IMR-90 (cell line): Measurements from ENCODE around the gene ST7. TPM values are rescaled to one million over a fixed set of nuclear protein-coding genes. Genes with fewer than 3 reads are reported as not detected.

Experiments
- ATAC-seq: fragments of 200-7000 bp; cut with Tn5 transposase; 2 replicates; pipeline ENCODE4 v1.9.1; 2020; ENCODE audit warnings: low read depth, mild to moderate bottlenecking, moderate library complexity
- BruUV-seq: library from RNA; stranded (reverse); fragments of 400-500 nt; replicated peaks from 2 replicates; lab custom pipeline; 2021; lab: Mats Ljungman, UMichigan
- CTCF ChIA-PET: fragments of 300-600 bp; formaldehyde crosslinking; extraction: SDS; loops from one replicate; lab custom pipeline; 2021; ENCODE audit warnings: antibody characterized with exemption; lab: Yijun Ruan, JAX
- POLR2A ChIA-PET: fragments of 300-600 bp; sonication (Branson Sonifier 250); formaldehyde crosslinking; loops from one replicate; lab custom pipeline; 2022; ENCODE audit warnings: antibody characterized with exemption; ENCODE audit not compliant: unreplicated experiment; lab: Charles Lee
- DNase-seq: peaks from one replicate; pipeline ENCODE4 v3.0.0; 2013
- H2AFZ ChIP-seq: replicated peaks from 2 replicates; pipeline ENCODE3; 2013; ENCODE audit warnings: low read length, mild to moderate bottlenecking; ENCODE audit not compliant: poor library complexity
- H2AK5ac ChIP-seq: 2 replicates; pipeline ENCODE4 v1.6.1; 2013; ENCODE audit warnings: low read depth, low read length, inconsistent platforms
- H2AK9ac ChIP-seq: replicated peaks from 2 replicates; pipeline ENCODE3; 2013; ENCODE audit warnings: mild to moderate bottlenecking, low read depth, low read length, moderate library complexity; ENCODE audit not compliant: poor library complexity
- H2BK120ac ChIP-seq: 2 replicates; pipeline ENCODE4 v1.6.1; 2013; ENCODE audit warnings: low read depth, low read length, inconsistent platforms
- H2BK15ac ChIP-seq: 3 replicates; pipeline ENCODE4 v1.6.1; 2013; ENCODE audit warnings: low read depth, low read length, inconsistent platforms
- H2BK20ac ChIP-seq: 2 replicates; pipeline ENCODE4 v1.6.1; 2013; ENCODE audit warnings: low read depth, mild to moderate bottlenecking, inconsistent platforms, low read length, moderate library complexity
- H2BK5ac ChIP-seq: 2 replicates; pipeline ENCODE4 v1.6.1; 2013; ENCODE audit warnings: mild to moderate bottlenecking, low read depth, low read length, inconsistent platforms; ENCODE audit not compliant: poor library complexity, severe bottlenecking
- H3K14ac ChIP-seq: replicated peaks from 2 replicates; pipeline ENCODE4 v1.6.1; 2013; ENCODE audit warnings: low read depth, low read length, inconsistent platforms
- H3K18ac ChIP-seq: 2 replicates; pipeline ENCODE4 v1.6.1; 2013; ENCODE audit warnings: low read depth, low read length, control low read depth
- H3K23ac ChIP-seq: 2 replicates; pipeline ENCODE4 v1.6.1; 2013; ENCODE audit warnings: low read depth, low read length, inconsistent platforms
- H3K27ac ChIP-seq: 2 replicates; pipeline ENCODE4 v1.5.1; 2013; ENCODE audit warnings: mild to moderate bottlenecking, control low read depth, low read length; ENCODE audit not compliant: insufficient read depth
- H3K27me3 ChIP-seq: 2 replicates; pipeline ENCODE4 v1.6.1; 2013; ENCODE audit warnings: low read length; ENCODE audit not compliant: control insufficient read depth, insufficient read depth
- H3K36me3 ChIP-seq: 2 replicates; pipeline ENCODE4 v1.6.1; 2013; ENCODE audit warnings: low read length, mixed read lengths; ENCODE audit not compliant: control insufficient read depth, insufficient read depth
- H3K4ac ChIP-seq: 2 replicates; pipeline ENCODE4 v1.6.1; 2013; ENCODE audit warnings: low read depth, low read length, inconsistent platforms
- H3K4me1 ChIP-seq: 2 replicates; pipeline ENCODE4 v1.6.1; 2013; ENCODE audit warnings: low read length, mixed read lengths; ENCODE audit not compliant: control insufficient read depth, insufficient read depth
- H3K4me2 ChIP-seq: 2 replicates; pipeline ENCODE4 v1.6.1; 2013; ENCODE audit warnings: low read depth, mild to moderate bottlenecking, control low read depth, low read length, moderate library complexity
- H3K4me3 ChIP-seq: 2 replicates; pipeline ENCODE4 v1.5.1; 2013; ENCODE audit warnings: low read depth, mild to moderate bottlenecking, control low read depth, low read length, moderate library complexity; ENCODE audit not compliant: insufficient read depth
- H3K56ac ChIP-seq: 2 replicates; pipeline ENCODE4 v1.6.1; 2013; ENCODE audit warnings: low read length, inconsistent platforms; ENCODE audit not compliant: insufficient read depth; ENCODE audit errors: extremely low read depth
- H3K79me1 ChIP-seq, 2 experiments: 2 replicates each; pipeline ENCODE4 v1.6.1; 2013; ENCODE audit warnings: low read length in 2 of 2, inconsistent platforms in 1 of 2, low read depth in 1 of 2
- H3K9ac ChIP-seq: 2 replicates; pipeline ENCODE4 v1.6.1; 2013; ENCODE audit warnings: low read depth, low read length, control low read depth
- H3K9me1 ChIP-seq: 2 replicates; pipeline ENCODE4 v1.6.1; 2013; ENCODE audit warnings: low read length, inconsistent platforms; ENCODE audit not compliant: insufficient read depth
- H3K9me3 ChIP-seq: 2 replicates; pipeline ENCODE4 v1.6.1; 2013; ENCODE audit warnings: low read length; ENCODE audit not compliant: control insufficient read depth, insufficient read depth
- H4K20me1 ChIP-seq: 2 replicates; pipeline ENCODE4 v1.6.1; 2013; ENCODE audit warnings: low read length, inconsistent platforms; ENCODE audit not compliant: insufficient read depth
- H4K5ac ChIP-seq: 2 replicates; pipeline ENCODE4 v1.6.1; 2013; ENCODE audit warnings: mild to moderate bottlenecking, low read depth, low read length, control low read depth
- H4K8ac ChIP-seq, 2 experiments: 2 replicates each; pipeline ENCODE4 v1.6.1; 2013; ENCODE audit warnings: low read depth in 2 of 2, low read length in 2 of 2, control low read depth in 1 of 2, inconsistent platforms in 1 of 2
- H4K91ac ChIP-seq: 2 replicates; pipeline ENCODE4 v1.6.1; 2013; ENCODE audit warnings: low read depth, low read length, inconsistent platforms; ENCODE audit not compliant: insufficient read depth
- BHLHE40 ChIP-seq: fragments of 150-350 bp; IDR thresholded peaks from 2 replicates; pipeline ENCODE4 v1.6.1; 2016; ENCODE audit warnings: mild to moderate bottlenecking, low read depth, low read length
- MAFK ChIP-seq: IDR thresholded peaks from 2 replicates; pipeline ENCODE4 v1.6.1; 2012; ENCODE audit warnings: low read depth, low read length, improper control_type of control experiment
- WGBS, 2 experiments: methylation state at CpG; one replicate each; pipeline versions ENCODE4 v1.1.5 to v1.1.7; 2013; ENCODE audit warnings: missing lambda C conversion rate in 2 of 2; ENCODE audit not compliant: insufficient read length in 1 of 2; ENCODE audit errors: extremely low coverage in 2 of 2; 5-methylcytosine and 5-hydroxymethylcytosine counted together
- dilution Hi-C: fragments of 300-500 bp; cut with HindIII; formaldehyde crosslinking; loops from one replicate; pipeline ENCODE4 v1.14.3; 2018; ENCODE audit warnings: low sequenced_read_pairs; ENCODE audit not compliant: unreplicated experiment
- in situ Hi-C: fragments of 300-500 bp; cut with MboI; formaldehyde crosslinking; loops from 3 replicates; pipeline ENCODE4 v1.14.3; 2019; ENCODE audit warnings: low sequenced_read_pairs, inconsistent platforms, mixed read lengths
- intact Hi-C: fragments of 100-400 bp; cut with micrococcal nuclease; formaldehyde crosslinking; loops from 2 replicates; pipeline ENCODE4 v1.10.0; 2022
- polyA plus RNA-seq, 3 experiments: library from polyadenylated mRNA; depleted of rRNA; stranded (reverse); fragments of >200 nt; gene quantifications; 2 replicates each; pipeline ENCODE4 v1.2.3, GENCODE V29; 2012; ENCODE audit warnings: low replicate concordance in 1 of 3
- total RNA-seq: library from RNA; depleted of rRNA; stranded (reverse); fragments of >200 nt; gene quantifications from 2 replicates; pipeline ENCODE4 v1.2.3, GENCODE V29; 2012

ST7 gene
- total and polyA plus RNA-seq, 2 of the 4 experiments (the other 2 are of a cell fraction) = 18.6 to 26.0 TPM

- ChIA-PET CTCF (interaction anchor here (0.6 to 1.9 kb wide), 8 partner anchors 80 to 382 kb away, joined by 3 to 11 read pairs (median 4); no protein-coding TSS in a partner anchor), POLR2A (no interaction called here)
- H3K4me2 ChIP-seq = no peak overlapping the region
- no peaks in the 10 kb centered on the region for H3K27me3 ChIP-seq
- ATAC-seq (no peak), DNase-seq (no peak)
- H3K27ac ChIP-seq = no peak overlapping the region
- H2AK5ac ChIP-seq = no peak overlapping the region
- no peaks in the 10 kb centered on the region for H3K9me3 ChIP-seq
- H3K4ac ChIP-seq = no peak overlapping the region
- H3K14ac ChIP-seq = no peak overlapping the region
- BruUV-seq = no TSS peak
- H4K8ac ChIP-seq = no peak overlapping the region
- H3K56ac ChIP-seq = no peak overlapping the region
- H3K23ac ChIP-seq = no peak overlapping the region
- H2BK15ac ChIP-seq = no peak overlapping the region
- H3K79me1 ChIP-seq = peaks cover 3 to 26% of the 10 kb centered on the region in 2 experiments; a peak in 3 of 4 replicates
- no peak overlapping the region for H2BK120ac ChIP-seq
- no peak overlapping the region for H2BK20ac ChIP-seq
- H3K18ac ChIP-seq = no peak overlapping the region
- no peaks in the 10 kb centered on the region for H3K36me3 ChIP-seq
- no peak overlapping the region for H3K9ac ChIP-seq
- no peak overlapping the region for H2AFZ ChIP-seq
- in situ Hi-C loops = loop anchor here (5.0 kb wide), 1 partner anchor 132 kb away; no protein-coding TSS in a partner anchor
- WGBS, 2 experiments = no CpG with 5 or more reads among the region's 5 CpGs
- H4K91ac ChIP-seq = no peak overlapping the region
- no peak overlapping the region for H4K5ac ChIP-seq
- no peak overlapping the region for H3K4me3 ChIP-seq
- intact Hi-C loops = loop anchor here (2.0 to 5.0 kb wide), 2 partner anchors 55 to 402 kb away; no protein-coding TSS in a partner anchor
- no peaks in the 10 kb centered on the region; the same call in 1 of the 2 replicates for H3K4me1 ChIP-seq
- H3K9me1 ChIP-seq = no peaks in the 10 kb centered on the region
- 0 out of 2 replicates have a peak, but pooled peaks cover 3% of the 10 kb centered on the region for H4K20me1 ChIP-seq
- TF ChIP-seq MAFK = 0 out of 2 replicates have a peak, but pooled peaks have one; percentile 30
- no peak for TF ChIP-seq BHLHE40
- dilution Hi-C loops = no loop called here
- no peak overlapping the region for H2BK5ac ChIP-seq
- no peak overlapping the region for H2AK9ac ChIP-seq
These were observed 32.3 kb downstream of the ST7 start for GRCh38 chr7:116985575-116985974.
